ENCODE measurements around the gene NSUN4. TPM values are rescaled to one million over a fixed set of nuclear protein-coding genes. Genes with fewer than 3 reads are reported as not detected.
A peak's percentile ranks its signal among the peaks of the same experiment; 100 is the strongest.
"Not testable (repeated sequence)": the region's sequence is repeated elsewhere in the genome, so short reads cannot be mapped to it uniquely, and the experiment has no call there.

Gene NSUN4
- total RNA-seq, 4 donors from 2014 or later: 12.8 to 29.4 (median 18.0) TPM

GRCh38 chr1:46329807-46330206, 10.8 kb upstream of the NSUN4 start:
- not testable (repeated sequence) for H3K9me3 ChIP-seq, H3K36me3 ChIP-seq, H3K4me1 ChIP-seq, H3K27me3 ChIP-seq, H3K4me3 ChIP-seq, H3K27ac ChIP-seq
- peak in 1 of 3 donors; percentile 18 for DNase-seq

GRCh38 chr1:46330381-46330780, 10.2 kb upstream of the NSUN4 start:
- H3K9me3 ChIP-seq, H3K27ac ChIP-seq, H3K27me3 ChIP-seq, H3K4me1 ChIP-seq, DNase-seq, H3K4me3 ChIP-seq, H3K36me3 ChIP-seq: not testable (repeated sequence)

- H3K27me3 ChIP-seq, H3K36me3 ChIP-seq, H3K9me3 ChIP-seq, H3K4me1 ChIP-seq, H3K4me3 ChIP-seq: not testable (repeated sequence)
- peak in 1 of 3 donors; percentile 47 for DNase-seq
- H3K27ac ChIP-seq: peak overlapping the region in 2 of 4 donors; percentile 74 to 76
Observed at GRCh38 chr1:46331786-46332540, 8.6 kb upstream of the NSUN4 start.

DNA sequence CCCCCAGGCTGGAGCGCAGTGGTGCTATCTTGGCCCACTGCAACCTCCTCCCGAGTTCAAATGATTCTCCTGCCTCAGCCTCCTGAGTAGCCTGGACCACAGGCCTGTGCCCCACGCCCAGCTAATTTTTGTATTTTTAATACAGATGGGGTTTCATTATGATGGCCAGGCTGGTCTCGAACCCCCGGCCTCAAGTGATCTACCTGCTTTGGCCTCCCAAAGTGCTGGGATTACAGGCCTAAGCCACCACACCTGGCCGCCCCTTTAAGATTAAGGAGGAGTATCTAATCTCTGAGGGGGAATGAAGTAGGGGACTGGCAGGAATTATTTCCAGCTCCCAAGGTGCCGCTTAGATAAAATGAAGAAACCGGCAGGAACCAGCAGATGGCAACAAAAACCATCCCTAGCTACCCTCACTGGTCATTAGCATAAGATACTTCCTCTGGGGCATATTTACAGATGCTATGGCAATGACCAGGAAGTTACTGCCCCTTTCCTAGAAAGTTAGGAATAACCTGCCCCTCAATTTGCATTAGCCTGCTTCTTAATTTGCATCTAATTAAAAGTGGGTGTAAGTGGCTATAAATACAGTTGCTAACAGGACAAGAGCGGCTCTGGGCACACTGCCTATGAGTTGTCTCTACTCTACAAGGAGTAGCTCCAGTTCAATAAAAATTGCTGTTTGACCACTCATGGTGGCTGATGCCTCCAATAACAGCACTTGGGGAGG, 7.1 kb upstream of the NSUN4 start:
- DNase-seq: peak in 1 of 3 donors; percentile 56
- Histone ChIP-seq H3K4me3 (no peak overlapping the region), H3K4me1 (no peaks in the 10 kb centered on the region), H3K9me3 (no peaks in the 10 kb centered on the region), H3K27me3 (no peaks in the 10 kb centered on the region), H3K36me3 (no peaks in the 10 kb centered on the region), H3K27ac (no peak overlapping the region)
- TF ChIP-seq, protein P1, sequence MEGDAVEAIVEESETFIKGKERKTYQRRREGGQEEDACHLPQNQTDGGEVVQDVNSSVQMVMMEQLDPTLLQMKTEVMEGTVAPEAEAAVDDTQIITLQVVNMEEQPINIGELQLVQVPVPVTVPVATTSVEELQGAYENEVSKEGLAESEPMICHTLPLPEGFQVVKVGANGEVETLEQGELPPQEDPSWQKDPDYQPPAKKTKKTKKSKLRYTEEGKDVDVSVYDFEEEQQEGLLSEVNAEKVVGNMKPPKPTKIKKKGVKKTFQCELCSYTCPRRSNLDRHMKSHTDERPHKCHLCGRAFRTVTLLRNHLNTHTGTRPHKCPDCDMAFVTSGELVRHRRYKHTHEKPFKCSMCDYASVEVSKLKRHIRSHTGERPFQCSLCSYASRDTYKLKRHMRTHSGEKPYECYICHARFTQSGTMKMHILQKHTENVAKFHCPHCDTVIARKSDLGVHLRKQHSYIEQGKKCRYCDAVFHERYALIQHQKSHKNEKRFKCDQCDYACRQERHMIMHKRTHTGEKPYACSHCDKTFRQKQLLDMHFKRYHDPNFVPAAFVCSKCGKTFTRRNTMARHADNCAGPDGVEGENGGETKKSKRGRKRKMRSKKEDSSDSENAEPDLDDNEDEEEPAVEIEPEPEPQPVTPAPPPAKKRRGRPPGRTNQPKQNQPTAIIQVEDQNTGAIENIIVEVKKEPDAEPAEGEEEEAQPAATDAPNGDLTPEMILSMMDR (IDR thresholded peaks at IDR 0.05): peak in 4 of 6 experiments; percentile 30 to 50 (median 40)
- TF ChIP-seq POLR2A (IDR thresholded peaks at IDR 0.05): no peak

DNA sequence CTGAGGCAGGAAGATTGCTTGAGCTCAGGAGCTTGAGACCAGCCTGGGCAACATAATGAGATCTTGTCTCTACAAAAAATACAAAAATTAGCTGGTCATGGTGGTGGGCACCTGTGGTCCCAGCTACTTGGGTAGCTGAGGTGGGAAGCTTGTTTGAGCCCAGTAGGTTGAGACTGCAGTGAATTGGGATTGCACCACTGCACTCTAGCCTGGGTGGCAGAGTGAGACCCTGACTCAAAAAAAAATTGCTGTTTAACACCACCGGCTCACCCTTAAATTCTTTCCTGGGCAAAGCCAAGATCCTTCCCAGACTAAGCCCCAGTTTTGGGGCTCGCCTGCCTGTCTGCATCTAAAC, 6.6 kb upstream of the NSUN4 start:
- TF ChIP-seq, protein P1 (IDR thresholded peaks at IDR 0.05): no peak
- no peak for TF ChIP-seq POLR2A (IDR thresholded peaks at IDR 0.05)
- no peaks in the 10 kb centered on the region for H3K4me1 ChIP-seq
- no peaks in the 10 kb centered on the region for H3K36me3 ChIP-seq
- no peak overlapping the region for H3K4me3 ChIP-seq
- DNase-seq: no peak
- no peak overlapping the region for H3K27ac ChIP-seq
- H3K27me3 ChIP-seq: no peaks in the 10 kb centered on the region
- no peaks in the 10 kb centered on the region for H3K9me3 ChIP-seq

DNA sequence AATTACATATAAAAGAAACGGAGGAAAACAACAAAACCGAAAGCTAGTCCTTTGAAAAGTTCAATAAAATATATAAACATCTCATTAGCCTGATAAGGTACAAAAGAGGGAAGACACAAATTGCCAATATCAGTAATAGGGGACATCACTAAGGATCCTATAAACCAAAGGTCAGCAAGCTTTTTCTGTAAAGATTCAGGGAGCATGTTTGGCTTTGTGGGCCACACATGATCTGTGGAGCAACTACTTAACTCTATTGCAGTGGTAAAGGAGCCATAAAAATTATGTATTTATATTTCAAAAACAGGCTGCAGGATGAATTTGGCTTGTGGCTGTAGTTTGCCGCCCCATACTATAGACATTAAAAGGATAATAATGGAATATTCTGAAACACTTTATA, 5.5 kb upstream of the NSUN4 start:
- no peak for DNase-seq
- H3K27me3 ChIP-seq: no peaks in the 10 kb centered on the region
- peaks cover 0 to 5% (median 0%) of the 10 kb centered on the region in 4 donors for H3K4me1 ChIP-seq
- no peak overlapping the region for H3K4me3 ChIP-seq
- H3K9me3 ChIP-seq: no peaks in the 10 kb centered on the region
- TF ChIP-seq, protein P1 (IDR thresholded peaks at IDR 0.05): no peak
- TF ChIP-seq POLR2A (IDR thresholded peaks at IDR 0.05): no peak
- H3K36me3 ChIP-seq: no peaks in the 10 kb centered on the region
- no peak overlapping the region for H3K27ac ChIP-seq

DNA sequence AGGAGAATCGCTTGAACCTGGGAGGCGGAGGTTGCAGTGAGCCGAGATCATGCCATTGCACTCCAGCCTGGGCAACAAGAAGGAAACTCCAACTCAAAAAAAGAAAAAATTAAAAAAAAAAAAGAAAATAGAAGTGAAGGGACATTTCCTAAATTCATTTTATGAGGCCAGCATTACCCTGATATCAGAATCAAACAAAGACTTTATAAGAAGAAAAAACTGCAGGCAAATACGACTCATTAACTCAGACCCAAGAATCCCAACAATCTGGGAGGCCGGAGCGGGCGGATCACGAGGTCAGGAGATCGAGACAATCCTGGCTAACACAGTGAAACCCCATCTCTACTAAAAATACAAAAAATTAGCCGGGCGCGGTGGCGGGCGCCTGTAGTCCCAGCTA, 3.2 kb upstream of the NSUN4 start:
- not testable (repeated sequence) for H3K36me3 ChIP-seq

More for the DNA sequence above, 3.2 kb upstream of the NSUN4 start:
- not testable (repeated sequence) for H3K27me3 ChIP-seq, H3K9me3 ChIP-seq, DNase-seq, H3K4me3 ChIP-seq
- peaks cover 0 to 13% (median 0%) of the 10 kb centered on the region in 4 donors for H3K4me1 ChIP-seq
- H3K27ac ChIP-seq: peak overlapping the region in 1 of 4 donors; percentile 55

Measured in Peyer's patch (tissue), 4 donors.